NK-92 treated with Interleukin-12 subunit alpha and Interleukin-12 subunit beta, amount 100 ng/mL, for 24 hours (cell line): ENCODE results near the gene PARD6A.

Experiments
- DNase-seq: peaks from one replicate; lab custom pipeline; 2025; lab: John Stamatoyannopoulos, UW

Gene PARD6A

GRCh38 chr16:67653789-67654402, 6.9 kb upstream of the PARD6A start:
- DNase-seq = no peak

GRCh38 chr16:67654403-67654911, 6.3 kb upstream of the PARD6A start:
- no peak for DNase-seq

GRCh38 chr16:67655363-67655762, 5.4 kb upstream of the PARD6A start:
- DNase-seq = no peak

DNA sequence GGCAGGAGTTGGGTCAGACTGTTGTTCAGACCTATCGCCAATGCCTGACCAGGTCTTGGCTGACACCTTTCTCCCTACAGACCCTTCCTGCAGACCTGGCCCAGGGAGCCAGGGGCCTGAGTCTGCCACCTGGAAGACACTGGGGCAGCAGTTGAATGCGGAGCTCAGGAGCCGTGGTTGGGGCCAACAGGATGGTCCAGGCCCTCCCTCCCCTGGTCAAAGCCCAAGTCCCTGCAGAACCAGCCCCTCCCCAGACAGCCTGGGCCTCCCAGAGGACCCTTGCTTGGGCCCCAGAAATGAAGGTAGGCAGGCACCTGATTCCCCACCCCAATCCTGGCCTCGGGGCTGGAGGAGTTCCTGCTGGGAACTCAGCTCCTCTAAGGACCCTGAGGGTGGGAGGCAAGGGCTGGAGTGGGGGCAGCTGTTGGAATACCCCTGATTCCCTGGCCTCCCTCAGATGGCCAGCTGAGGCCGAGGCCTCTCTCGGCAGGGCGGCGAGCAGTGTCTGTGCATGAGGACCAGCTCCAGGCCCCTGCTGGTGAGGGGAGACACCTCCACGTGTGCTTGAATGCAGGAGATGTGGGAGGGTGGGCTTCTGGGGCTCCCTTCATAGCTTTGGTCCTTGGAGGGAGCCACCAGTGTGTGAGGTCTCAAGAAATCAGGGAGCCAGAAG, 4.3 kb upstream of the PARD6A start:
- DNase-seq = no peak

DNA sequence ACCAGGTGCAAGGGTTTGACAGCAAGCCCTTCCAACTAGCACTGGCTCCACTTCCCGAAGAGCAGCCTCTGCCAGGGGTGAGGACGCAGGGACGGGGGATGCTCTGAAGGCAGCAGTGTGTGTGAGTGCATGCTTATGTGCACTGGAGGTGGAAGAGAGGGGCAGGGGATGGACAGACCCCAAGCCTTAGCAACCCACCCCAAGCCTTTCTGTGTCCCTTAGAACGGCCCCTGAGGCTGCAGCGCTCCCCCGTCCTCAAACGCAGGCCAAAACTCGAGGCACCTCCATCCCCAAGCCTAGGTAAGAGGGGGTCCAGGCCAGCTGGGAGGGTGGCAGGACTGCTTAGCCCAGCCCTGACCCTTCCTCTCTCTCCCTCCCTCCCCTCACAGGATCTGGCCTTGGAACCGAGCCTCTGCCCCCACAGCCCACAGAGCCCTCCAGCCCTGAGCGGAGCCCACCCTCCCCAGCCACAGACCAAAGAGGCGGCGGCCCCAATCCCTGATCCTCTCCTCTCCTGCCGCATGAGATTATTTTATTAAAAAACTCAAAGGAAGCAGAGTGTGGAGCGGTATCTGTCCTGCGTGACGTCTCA, 3.6 kb upstream of the PARD6A start:
- DNase-seq = no peak

- no peak for DNase-seq
These were observed 2.8 kb upstream of the PARD6A start for GRCh38 chr16:67657751-67658518.

GRCh38 chr16:67658849-67659674, 1.7 kb upstream of the PARD6A start:
- DNase-seq = no peak

DNA sequence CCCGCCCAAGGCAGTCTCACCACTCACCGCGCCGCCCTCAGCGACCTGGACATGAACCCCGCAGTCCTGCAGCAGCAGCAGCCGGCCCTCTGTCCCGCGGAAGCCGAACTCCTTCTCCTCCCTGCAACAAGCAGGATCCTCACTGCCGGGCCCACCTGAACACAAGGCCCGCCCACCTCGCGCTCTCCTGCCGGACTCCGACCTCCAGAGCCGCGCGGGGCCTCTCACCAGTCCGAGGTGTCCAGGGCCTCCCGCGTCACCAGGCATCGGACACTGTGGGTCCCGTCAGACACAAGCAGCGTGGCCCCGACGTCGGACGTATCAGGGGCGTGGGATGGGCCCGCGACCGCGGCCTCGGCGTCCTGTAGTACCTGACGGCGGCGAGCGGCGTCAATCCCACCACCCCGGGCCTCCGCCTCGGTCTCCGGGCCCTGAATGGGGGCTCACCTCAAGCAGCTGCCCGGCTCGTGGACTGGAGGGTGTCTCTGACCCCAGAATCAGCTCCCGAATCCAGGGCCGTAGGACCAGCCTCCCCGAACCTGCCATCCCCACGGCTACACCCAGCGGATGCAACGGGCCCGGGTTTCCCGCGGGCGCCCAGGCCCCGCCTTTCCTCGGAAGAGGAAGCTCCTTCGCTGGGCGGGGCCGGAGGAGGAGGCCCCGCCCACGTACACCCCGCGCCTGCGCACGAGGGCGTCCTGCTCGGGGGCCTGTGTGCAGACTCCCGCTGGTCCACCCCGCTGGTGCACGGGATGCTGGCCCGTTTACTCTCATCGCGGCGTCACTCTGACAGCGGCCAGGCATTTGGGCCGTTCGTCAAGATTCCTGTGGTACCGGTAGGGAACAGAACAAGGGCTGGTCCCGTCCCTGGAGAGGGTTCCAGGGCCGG, 841 bp upstream of the PARD6A start, which contains the start of gene ACD:
ACD (minus strand) TSS at position 586 of the 889 bp plus-strand sequence; CDS start at position 546, 40 bp downstream.
- peak; percentile 80 for DNase-seq

DNA sequence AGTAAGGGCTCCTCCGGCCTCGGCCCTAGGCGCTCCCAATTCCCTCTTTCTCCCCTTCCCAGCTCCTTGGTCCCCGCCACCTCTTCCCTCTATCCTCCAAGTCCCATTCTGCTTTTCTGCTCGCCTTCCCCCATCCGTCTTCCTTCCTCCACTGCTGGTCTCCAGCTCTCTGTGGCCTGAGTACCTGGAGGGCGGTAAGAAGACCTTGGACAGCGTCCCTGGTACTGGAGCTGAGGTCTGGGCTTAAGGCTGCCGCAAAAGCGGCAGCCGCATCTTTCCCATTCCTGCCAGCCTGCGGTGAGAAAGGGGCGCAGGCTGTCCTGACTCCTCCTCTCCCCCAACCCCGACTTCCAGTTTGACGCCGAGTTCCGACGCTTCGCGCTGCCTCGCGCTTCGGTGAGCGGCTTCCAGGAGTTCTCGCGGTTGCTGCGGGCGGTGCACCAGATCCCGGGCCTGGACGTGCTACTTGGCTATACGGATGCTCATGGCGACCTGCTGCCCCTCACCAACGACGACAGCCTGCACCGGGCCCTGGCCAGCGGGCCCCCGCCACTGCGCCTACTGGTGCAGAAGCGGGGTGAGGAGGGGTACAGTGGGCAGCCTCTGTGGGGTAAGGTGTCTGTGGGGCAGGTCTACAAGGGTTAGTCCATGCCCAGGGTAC, 471 bp downstream of the PARD6A start:
- no peak for DNase-seq

DNA sequence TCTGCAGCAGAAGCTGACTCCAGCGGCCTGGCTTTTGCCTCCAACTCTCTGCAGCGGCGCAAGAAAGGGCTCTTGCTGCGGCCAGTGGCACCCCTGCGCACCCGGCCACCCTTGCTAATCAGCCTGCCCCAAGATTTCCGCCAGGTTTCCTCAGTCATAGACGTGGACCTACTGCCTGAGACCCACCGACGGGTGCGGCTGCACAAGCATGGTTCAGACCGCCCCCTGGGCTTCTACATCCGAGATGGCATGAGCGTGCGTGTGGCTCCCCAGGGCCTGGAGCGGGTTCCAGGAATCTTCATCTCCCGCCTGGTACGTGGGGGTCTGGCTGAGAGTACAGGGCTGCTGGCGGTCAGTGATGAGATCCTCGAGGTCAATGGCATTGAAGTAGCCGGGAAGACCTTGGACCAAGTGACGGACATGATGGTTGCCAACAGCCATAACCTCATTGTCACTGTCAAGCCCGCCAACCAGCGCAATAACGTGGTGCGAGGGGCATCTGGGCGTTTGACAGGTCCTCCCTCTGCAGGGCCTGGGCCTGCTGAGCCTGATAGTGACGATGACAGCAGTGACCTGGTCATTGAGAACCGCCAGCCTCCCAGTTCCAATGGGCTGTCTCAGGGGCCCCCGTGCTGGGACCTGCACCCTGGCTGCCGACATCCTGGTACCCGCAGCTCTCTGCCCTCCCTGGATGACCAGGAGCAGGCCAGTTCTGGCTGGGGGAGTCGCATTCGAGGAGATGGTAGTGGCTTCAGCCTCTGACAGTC, 1.3 kb downstream of the PARD6A start:
- no peak for DNase-seq

- DNase-seq = no peak
These were observed 1.9 kb downstream of the PARD6A start for GRCh38 chr16:67662653-67663010.

DNA sequence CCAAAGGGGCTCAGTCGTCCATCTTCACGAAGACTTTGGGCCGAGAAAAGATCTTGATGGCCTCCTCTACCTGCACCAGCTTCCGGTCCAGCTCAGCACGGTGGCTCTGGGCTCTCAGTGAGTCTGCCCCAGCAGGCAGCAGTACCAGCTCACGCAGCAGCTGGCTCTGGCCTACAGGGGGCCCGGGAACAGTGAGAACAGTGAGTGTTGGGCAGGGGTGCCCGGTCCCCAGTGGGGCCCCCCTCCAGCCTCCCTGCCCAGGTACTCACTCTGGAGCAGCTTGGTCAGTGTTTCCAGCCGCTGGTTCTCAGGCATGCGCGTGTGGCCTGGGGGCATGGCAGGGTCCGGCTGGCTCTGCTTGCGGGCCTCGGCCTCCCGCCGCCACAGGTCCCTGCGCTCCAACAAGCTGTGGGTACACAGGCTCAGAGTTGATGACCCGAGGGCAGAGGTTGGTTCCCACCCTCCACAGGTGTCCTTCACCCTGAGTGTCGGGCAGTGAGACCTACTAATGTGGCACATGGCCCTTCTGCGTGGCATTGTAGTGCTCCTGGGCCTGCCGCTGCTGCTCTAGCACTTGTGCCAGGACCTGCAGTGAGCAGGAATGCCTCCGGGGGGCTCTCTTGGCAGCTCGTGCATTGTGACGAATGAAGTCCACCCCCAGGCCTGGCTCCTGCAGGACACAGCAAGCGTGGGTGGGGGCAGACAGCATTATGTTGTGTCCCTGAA, 2.6 kb downstream of the PARD6A start:
- no peak for DNase-seq

- no peak for DNase-seq
These were observed 3.1 kb downstream of the PARD6A start for GRCh38 chr16:67663877-67664222.

DNA sequence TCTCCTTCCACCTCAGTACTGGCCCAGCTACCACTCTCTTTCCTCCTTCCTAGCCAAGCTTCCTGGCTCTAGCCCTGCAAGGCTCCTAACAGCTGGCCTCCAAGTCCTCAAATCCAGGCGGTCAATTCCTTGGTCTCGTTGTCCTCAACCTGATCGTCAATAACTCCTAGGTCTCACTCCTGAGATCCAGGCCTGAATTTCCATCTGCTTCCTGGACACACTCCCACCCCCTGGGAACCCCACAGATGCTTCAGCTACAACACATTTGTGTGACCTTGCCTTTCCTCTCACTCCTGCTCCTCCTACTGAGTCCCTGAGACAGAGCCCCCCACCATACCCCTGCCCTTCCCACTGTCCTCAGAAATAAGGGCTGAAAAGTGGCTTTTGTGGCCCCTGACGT, 3.5 kb downstream of the PARD6A start:
- no peak for DNase-seq

DNA sequence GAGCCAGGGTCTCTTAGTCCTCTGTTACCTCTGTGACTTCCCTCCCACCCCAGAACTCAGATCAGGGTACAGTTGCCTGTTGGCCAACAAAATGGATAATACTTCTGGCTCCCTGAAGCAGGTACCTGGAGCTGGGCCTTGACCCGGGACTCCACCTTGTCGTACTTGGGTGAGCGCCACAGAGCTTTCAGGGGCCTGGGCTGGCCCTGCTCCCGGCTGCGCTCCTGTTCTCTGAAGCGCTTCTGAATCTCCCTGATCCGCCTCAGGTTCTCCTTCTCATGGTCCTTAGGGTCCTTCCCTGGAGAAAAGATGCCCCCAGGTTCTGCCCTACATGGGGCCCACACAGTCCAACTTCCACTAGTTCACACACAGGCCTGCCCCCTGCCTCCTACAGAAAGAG, 4.1 kb downstream of the PARD6A start:
- DNase-seq = no peak

DNA sequence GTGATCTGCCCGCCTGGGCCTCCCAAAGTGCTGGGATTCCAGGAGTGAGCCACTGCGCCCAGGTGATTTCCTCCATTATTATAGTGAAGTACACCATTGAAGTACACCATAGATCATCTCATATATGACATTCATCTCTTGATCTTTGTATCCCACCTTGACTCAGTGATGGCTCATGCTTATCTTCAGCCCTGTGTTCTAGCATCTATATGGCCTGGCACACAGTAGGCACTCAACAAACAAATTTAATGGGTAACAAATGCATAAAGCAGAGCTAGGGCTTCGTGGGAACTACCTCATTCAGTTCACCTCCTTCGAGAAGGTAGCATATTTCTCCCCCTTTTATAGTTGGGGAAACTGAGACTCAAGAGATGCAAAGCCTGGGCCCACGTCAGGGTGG, 4.8 kb downstream of the PARD6A start:
- no peak for DNase-seq

DNA sequence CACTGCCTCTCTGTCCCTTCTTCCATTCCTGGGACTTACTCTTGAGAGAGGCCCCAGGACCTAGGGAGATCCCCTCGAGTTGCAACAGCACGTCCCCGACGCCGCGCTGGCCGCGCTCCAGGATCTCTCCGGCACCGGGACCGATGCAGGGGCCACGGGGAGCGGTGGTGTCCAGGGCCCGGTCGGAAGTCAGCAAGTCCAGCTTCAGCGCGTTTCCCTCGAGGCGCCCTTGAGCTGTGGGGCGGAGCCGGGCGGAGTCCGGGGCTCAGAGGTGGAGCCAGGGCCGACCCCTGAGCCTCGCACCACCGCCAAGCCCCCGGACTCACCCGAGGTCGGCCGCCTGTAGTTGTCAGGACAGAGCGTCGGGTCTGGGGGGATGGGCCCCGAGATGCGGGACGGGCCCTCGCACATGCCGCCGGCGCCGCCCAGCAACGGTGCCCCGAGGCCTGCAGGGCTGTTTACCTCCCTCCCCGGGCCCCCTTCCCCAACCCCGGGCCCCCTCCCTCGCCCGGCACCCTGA, 5.3 kb downstream of the PARD6A start:
- DNase-seq = no peak
